Effector CD4-positive, alpha-beta T cell (primary cell): ENCODE data around the gene TXNDC11.

Experiments
- DNase-seq: peaks from one replicate; pipeline ENCODE4 v3.0.0-alpha.2; 2020

TXNDC11 gene

GRCh38 chr16:11650641-11651591 is 91.7 kb downstream of the TXNDC11 start:
- DNase-seq, result no peak

GRCh38 chr16:11649276-11649675 is 93.4 kb downstream of the TXNDC11 start:
- no peak for DNase-seq

GRCh38 chr16:11642765-11643116 is 99.9 kb downstream of the TXNDC11 start:
- no peak for DNase-seq

GRCh38 chr16:11640987-11641817 is 101.5 kb downstream of the TXNDC11 start:
- DNase-seq, result peak; percentile 21

GRCh38 chr16:11639925-11640899 is 102.4 kb downstream of the TXNDC11 start:
- no peak for DNase-seq

GRCh38 chr16:11639008-11639562 is 103.6 kb downstream of the TXNDC11 start:
- DNase-seq, result no peak

GRCh38 chr16:11638140-11638539 is 104.5 kb downstream of the TXNDC11 start:
- DNase-seq, result no peak

GRCh38 chr16:11637320-11637719 is 105.3 kb downstream of the TXNDC11 start:
- DNase-seq, result no peak

GRCh38 chr16:11636172-11636721 is 106.4 kb downstream of the TXNDC11 start:
- no peak for DNase-seq

GRCh38 chr16:11635679-11636171 is 106.9 kb downstream of the TXNDC11 start:
- no peak for DNase-seq

GRCh38 chr16:11635113-11635652 is 107.5 kb downstream of the TXNDC11 start:
- no peak for DNase-seq

GRCh38 chr16:11634312-11634711 is 108.3 kb downstream of the TXNDC11 start:
- DNase-seq, result no peak

GRCh38 chr16:11633113-11633512 is 109.5 kb downstream of the TXNDC11 start:
- no peak for DNase-seq

- DNase-seq, result no peak
These were observed 110.2 kb downstream of the TXNDC11 start for GRCh38 chr16:11632455-11632939.

- no peak for DNase-seq
These were observed 111.4 kb downstream of the TXNDC11 start for GRCh38 chr16:11631214-11631613.

GRCh38 chr16:11630768-11631056 is 111.9 kb downstream of the TXNDC11 start:
- DNase-seq, result no peak

GRCh38 chr16:11630046-11630767 is 112.5 kb downstream of the TXNDC11 start:
- DNase-seq, result no peak
